Spinal cord (tissue), 10 donors: ENCODE measurements around the gene RIOK1. TPM values are rescaled to one million over a fixed set of nuclear protein-coding genes. Genes with fewer than 3 reads are reported as not detected.
"Not testable (repeated sequence)": the region's sequence is repeated elsewhere in the genome, so short reads cannot be mapped to it uniquely, and the experiment has no call there.

Source experiments
- DNase-seq, 6 donors: peaks; one replicate each; pipeline versions ENCODE4 v3.0.0 to v3.0.0-alpha.2; 2013 to 2015; ENCODE audit warnings: low spot score in 6 of 6, low read depth in 4 of 6
- H3K27ac ChIP-seq: one replicate; pipeline ENCODE4 v1.5.1; 2013; ENCODE audit warnings: low read depth, low read length, control low read depth
- H3K27me3 ChIP-seq: one replicate; pipeline ENCODE4 v1.6.1; 2013; ENCODE audit warnings: low read length; ENCODE audit not compliant: control insufficient read depth, insufficient read depth
- H3K36me3 ChIP-seq: one replicate; pipeline ENCODE4 v1.6.1; 2013; ENCODE audit warnings: low read length; ENCODE audit not compliant: control insufficient read depth, insufficient read depth
- H3K4me1 ChIP-seq: one replicate; pipeline ENCODE4 v1.6.1; 2013; ENCODE audit warnings: low read length; ENCODE audit not compliant: control insufficient read depth, insufficient read depth
- H3K4me3 ChIP-seq: one replicate; pipeline ENCODE4 v1.5.1; 2013; ENCODE audit warnings: low read depth, low read length, control low read depth
- H3K9me3 ChIP-seq: one replicate; pipeline ENCODE4 v1.6.1; 2013; ENCODE audit warnings: low read length; ENCODE audit not compliant: control insufficient read depth, insufficient read depth
- WGBS: methylation state at CpG from one replicate; pipeline ENCODE4 v1.1.5; 2013; ENCODE audit warnings: missing lambda C conversion rate; ENCODE audit not compliant: insufficient coverage; 5-methylcytosine and 5-hydroxymethylcytosine counted together
- long read RNA-seq, 4 donors: transcript quantifications; one replicate each; lab custom pipeline, GENCODE V29; 2026
- polyA plus RNA-seq, 2 donors: library from polyadenylated mRNA; unstranded; fragments of 120-200 nt; gene quantifications; one replicate each; pipeline ENCODE4 v1.2.1, GENCODE V29; 2013; ENCODE audit not compliant: insufficient read length in 2 of 2
- total RNA-seq, 2 donors: library from RNA; depleted of rRNA in 1 of 2; stranded (reverse); fragments of 120-200 nt in 1 of 2; fragments of >200 nt in 1 of 2; gene quantifications; one replicate each; pipeline versions ENCODE4 v1.2.3 to v1.2.4, GENCODE V29; 2013 to 2014
- donor health status: healthy.

Gene RIOK1
- 10 to 100 TPM; 30.0 to 36.6 TPM for total RNA-seq
- polyA plus RNA-seq: 10 to 100 TPM; 26.3 to 30.6 TPM
- long read RNA-seq, donor 1, transcript RIOK1-202 (17 exons, 2,810 nt): major isoform, 15 of 22 reads
- long read RNA-seq, donor 1, partial matches to known transcripts: 6 of 22 reads
- long read RNA-seq, donor 1, other reads (novel, unspliced or antisense): 0 of 22 reads
- long read RNA-seq, donor 2, partial matches to known transcripts: 11 of 11 reads
- long read RNA-seq, donor 2, other reads (novel, unspliced or antisense): 0 of 11 reads
- long read RNA-seq, donor 3, partial matches to known transcripts: 0 of 3 reads
- long read RNA-seq, donor 3, other reads (novel, unspliced or antisense): 0 of 3 reads
- long read RNA-seq, donor 4, partial matches to known transcripts: 0 of 2 reads
- long read RNA-seq, donor 4, other reads (novel, unspliced or antisense): 0 of 2 reads

DNA sequence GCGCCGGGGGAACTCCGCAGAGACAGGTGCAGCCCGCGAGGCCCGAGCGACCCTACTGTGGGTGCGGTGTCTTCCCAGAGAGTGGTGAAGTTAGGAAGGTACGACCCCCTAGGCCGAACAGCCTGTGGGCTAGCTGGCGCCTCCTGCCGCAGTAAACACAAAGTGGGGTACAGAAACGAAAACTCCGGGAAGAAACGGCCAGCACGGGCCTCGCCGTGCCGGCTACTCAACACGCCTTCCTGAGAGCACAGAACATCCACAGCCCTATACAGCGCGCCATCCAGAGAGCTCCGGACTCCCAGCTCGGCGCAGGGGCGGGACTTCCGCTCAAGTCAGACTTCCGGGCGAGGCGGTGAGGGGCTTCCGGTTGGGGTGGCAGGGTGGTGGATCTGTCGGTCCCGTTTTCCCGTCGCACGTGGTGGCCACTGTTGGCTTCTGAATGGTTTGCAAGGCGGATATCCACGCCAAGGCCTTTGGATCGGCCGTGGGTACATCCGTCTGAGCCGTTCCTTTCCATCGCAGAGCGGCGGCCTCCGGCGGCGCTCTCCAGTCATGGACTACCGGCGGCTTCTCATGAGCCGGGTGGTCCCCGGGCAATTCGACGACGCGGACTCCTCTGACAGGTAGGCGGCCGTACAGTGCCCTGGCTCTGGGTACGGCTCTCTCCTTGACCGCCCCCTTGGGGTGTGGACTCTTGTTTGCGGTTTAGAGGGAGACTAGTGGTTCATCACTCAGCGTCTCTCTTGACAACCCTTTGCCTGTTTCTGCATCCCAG is at the start of gene RIOK1, which contains the start of gene CAGE1:
Gene RIOK1, plus strand, starts transcription at position 358 of the 775 bp plus-strand sequence. Its CDS starts 195 bp downstream, at position 553.
Gene CAGE1, minus strand, starts transcription at position 292 of the 775 bp plus-strand sequence. CDS start 2,569 bp downstream, outside the sequence.
- H3K4me3 ChIP-seq: peak within 1 kb of the TSS; percentile 91
- no peaks in the 10 kb centered on the region for H3K9me3 ChIP-seq
- peak within 1 kb of the TSS; percentile 95 for H3K27ac ChIP-seq
- H3K4me1 ChIP-seq: peaks cover 6% of the 10 kb centered on the region
- H3K36me3 ChIP-seq: peaks cover 4% of the 10 kb centered on the region
- WGBS: under 1% methylated on average over 61 of the region's 62 CpGs
- peak; percentile 83 to 99 (median 92) for DNase-seq
- no peaks in the 10 kb centered on the region for H3K27me3 ChIP-seq

DNA sequence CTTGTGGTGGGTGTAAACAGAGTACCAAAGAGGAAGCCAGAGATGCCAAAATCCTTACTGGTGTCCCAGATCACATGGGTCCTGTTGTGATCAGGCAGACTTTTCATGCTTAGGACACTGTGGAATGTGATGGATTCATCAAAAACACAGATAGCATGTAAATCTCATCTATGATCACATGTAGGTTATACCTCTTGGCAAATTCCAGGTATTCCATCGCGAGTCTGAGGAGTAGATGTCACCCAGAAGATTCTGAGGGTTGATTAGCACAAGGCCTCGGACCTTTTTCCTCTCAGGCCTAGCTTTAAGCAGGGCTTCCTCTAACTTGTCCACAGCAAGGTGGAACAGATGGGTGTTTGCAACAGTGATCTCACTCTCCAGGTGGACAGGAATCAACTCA is 48.3 kb upstream of the RIOK1 start:
- 100% methylated on average over 3 of the region's 3 CpGs for WGBS
- H3K27me3 ChIP-seq: no peaks in the 10 kb centered on the region

DNA sequence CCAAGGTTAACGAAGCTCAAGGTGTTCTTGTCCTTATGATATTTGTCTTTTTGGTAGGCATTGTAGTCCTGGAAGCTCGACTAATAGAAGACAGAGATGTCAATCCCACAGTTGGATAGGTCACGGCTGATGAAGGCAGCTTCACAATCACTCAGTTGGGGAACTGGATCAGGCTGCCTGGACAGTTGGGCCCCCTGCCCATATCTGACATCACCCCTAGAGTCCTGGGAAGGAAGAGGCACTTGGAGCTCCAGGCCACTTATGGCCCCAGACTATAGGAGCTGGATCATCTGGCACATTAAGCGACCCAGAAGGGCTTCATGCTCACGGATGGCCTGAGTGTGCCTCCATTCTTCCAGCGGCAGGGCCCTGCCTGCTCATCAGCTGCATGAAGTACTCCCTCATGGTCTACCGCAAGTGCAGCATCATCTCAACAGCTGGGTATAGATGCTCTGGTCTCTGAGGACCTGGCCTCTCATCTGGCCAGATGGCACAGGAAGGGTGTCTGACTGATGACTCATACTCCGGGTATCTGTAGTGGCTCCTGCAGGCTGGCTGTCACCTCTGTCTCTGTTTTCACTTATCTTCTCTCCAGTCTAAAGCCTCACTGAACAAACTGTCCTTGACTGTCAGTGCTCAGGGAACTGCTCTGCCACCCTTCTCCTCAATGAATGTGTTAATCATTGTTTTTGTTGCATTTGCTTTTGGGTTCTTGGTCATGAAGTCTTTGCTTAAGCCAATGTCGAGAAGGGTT is 47.4 kb upstream of the RIOK1 start:
- 85% methylated on average over 8 of the region's 9 CpGs for WGBS

More for the DNA sequence above, 48.3 kb upstream of the RIOK1 start:
- no peak for DNase-seq
- Histone ChIP-seq H3K9me3 (no peaks in the 10 kb centered on the region), H3K4me1 (no peaks in the 10 kb centered on the region), H3K4me3 (no peak overlapping the region), H3K27ac (no peak overlapping the region), H3K36me3 (no peaks in the 10 kb centered on the region)

DNA sequence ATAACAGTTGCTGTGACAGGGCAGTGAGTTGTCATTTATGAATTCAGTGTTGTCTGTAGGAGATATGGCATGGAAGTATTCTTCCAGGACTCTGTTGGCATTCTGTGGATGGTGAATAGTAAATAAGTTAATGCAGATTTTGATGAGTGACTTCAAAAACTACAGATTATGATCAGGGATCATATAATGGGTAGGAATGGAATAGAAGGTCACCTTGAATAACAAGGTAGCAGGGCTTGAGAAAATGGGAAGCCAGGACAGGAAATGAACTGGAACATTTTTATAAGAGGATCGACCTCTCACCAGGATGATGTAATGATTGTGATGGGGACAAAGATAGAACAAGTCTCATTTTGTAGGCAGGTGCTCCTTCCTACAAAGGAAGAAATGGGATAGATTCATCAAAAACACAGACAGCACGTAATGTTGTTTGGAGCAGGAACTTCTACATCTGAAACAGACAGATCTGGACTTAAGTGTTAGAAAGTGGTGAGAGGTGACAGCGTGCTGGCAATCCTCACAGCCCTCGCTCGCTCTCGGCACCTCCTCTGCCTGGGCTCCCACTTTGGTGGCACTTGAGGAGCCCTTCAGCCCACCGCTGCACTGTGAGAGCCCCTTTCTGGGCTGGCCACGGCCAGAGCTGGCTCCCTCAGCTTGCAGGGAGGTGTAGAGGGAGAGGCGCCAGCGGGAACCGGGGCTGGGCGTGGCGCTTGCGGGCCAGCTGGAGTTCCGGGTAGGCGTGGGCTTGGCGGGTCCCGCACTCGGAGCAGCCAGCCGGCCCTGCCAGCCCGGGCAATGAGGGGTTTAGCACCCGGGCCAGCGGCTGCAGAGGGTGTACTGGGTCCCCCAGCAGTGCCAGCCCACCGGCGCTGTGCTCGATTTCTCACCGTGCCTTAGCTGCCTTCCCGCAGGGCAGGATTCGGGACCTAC is 45.8 kb upstream of the RIOK1 start:
- 91% methylated on average over 29 of the region's 29 CpGs for WGBS

More for the DNA sequence above, 47.4 kb upstream of the RIOK1 start:
- Histone ChIP-seq H3K27me3 (no peaks in the 10 kb centered on the region), H3K4me1 (no peaks in the 10 kb centered on the region), H3K36me3 (no peaks in the 10 kb centered on the region), H3K27ac (no peak overlapping the region), H3K9me3 (no peaks in the 10 kb centered on the region), H3K4me3 (no peak overlapping the region)
- no peak for DNase-seq

DNA sequence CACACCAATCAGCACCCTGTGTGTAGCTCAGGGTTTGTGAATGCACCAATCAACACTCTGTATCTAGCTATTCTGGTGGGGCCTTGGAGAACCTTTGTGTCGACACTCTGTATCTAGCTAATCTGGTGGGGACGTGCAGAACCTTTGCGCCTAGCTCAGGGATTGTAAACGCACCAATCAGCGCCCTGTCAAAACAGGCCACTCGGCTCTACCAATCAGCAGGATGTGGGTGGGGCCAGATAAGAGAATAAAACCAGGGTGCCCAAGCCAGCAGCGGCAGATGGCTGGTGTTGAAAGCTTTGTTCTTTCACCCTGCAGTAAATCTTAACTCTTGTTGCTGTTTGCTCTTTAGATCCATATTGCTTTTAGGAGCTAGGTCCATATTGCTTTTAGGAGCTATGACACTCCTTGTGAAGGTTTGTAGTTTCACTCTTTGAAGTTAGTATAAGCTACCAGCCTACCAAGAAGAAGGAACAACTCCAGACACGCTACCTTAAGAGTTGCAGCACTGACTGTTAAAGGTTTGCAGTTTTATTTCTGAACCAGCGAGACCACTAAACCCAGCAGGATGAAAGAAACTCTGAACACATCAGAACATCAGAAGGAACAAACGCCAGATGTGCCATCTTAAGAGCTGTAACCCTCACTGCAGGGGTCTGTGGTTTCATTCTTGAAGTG is 44.7 kb upstream of the RIOK1 start:
- H3K9me3 ChIP-seq, H3K4me1 ChIP-seq, H3K36me3 ChIP-seq, H3K27me3 ChIP-seq, H3K27ac ChIP-seq, H3K4me3 ChIP-seq: not testable (repeated sequence)
- 93% methylated on average over 8 of the region's 10 CpGs for WGBS
- DNase-seq: peak in 2 of 6 donors; percentile 8 to 13

More for the DNA sequence above, 45.8 kb upstream of the RIOK1 start:
- Histone ChIP-seq H3K27ac (no peak overlapping the region), H3K4me3 (no peak overlapping the region), H3K4me1 (no peaks in the 10 kb centered on the region), H3K27me3 (no peaks in the 10 kb centered on the region), H3K9me3 (no peaks in the 10 kb centered on the region), H3K36me3 (no peaks in the 10 kb centered on the region)
- no peak for DNase-seq

DNA sequence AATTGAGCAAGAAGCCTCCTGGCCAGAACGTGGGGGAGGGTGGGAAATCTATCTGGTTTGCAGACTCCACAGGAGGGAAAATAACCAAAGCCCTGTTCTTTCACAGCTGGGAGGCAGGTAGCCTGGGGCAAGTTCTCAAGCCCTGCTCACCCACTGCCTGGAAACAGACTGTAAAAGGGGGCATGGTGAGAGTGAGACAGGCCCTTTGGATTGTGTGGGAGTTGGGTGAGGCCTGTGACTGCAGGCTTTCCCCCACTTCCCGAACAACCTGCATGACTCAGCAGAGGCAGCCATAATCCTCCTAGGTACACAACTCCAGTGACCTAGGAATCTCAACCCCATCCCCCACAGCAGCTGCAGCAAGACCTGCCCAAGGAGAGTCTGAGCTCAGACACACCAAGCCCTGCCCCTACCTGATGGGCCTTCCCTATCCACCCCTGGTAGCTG is 42.0 kb upstream of the RIOK1 start:
- WGBS: 50% methylated on average over 1 of the region's 2 CpGs
- H3K4me1 ChIP-seq, H3K9me3 ChIP-seq, H3K27me3 ChIP-seq, H3K4me3 ChIP-seq, DNase-seq, H3K27ac ChIP-seq, H3K36me3 ChIP-seq: not testable (repeated sequence)

DNA sequence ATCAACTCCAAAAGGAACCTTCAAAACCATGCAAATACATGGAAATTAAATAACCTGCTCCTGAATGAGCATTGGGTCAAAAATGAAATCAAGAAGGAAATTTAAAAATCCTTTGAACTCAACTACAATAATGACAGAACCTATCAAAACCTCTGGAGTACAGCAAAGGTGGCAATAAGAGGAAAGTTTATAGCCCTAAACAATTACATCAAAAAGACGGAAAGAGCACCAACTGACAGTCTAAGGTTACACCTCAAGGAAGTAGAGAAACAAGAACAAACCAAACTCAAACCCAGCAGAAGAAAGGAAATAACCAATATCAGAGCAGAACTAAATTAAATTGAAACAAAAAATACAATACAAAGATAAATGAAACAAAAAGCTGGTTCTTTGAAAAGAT is 39.0 kb upstream of the RIOK1 start:
- not testable (repeated sequence) for H3K27ac ChIP-seq, H3K4me1 ChIP-seq, H3K36me3 ChIP-seq, H3K9me3 ChIP-seq, H3K4me3 ChIP-seq, H3K27me3 ChIP-seq, DNase-seq
- WGBS: 80% methylated on average over 1 of the region's 1 CpG

DNA sequence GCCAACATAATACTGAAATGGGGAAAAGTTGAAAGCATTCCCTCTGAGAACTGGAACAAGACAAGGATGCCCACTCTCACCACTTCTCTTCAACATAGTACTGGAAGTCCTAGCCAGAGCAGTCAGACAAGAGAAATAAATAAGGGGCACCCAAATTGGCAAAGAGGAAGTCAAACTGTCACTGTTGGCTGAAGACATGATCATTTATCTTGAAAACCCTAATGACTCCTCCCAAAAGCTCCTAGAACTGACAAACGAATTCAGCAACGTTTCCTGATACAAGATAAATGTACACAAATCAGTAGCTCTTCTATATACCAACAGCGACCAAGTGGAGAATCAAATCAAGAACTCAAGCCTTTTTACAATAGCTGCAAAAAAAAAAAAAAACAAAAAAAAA is 37.7 kb upstream of the RIOK1 start:
- DNase-seq, H3K27me3 ChIP-seq, H3K9me3 ChIP-seq, H3K27ac ChIP-seq, H3K4me1 ChIP-seq, H3K4me3 ChIP-seq, H3K36me3 ChIP-seq: not testable (repeated sequence)
- 66% methylated on average over 3 of the region's 3 CpGs for WGBS
